ENCODE data around the gene PDSS1.

PDSS1 gene

GRCh38 chr10:26711324-26711723, 13.8 kb downstream of the PDSS1 start:
- TF ChIP-seq, protein P1, sequence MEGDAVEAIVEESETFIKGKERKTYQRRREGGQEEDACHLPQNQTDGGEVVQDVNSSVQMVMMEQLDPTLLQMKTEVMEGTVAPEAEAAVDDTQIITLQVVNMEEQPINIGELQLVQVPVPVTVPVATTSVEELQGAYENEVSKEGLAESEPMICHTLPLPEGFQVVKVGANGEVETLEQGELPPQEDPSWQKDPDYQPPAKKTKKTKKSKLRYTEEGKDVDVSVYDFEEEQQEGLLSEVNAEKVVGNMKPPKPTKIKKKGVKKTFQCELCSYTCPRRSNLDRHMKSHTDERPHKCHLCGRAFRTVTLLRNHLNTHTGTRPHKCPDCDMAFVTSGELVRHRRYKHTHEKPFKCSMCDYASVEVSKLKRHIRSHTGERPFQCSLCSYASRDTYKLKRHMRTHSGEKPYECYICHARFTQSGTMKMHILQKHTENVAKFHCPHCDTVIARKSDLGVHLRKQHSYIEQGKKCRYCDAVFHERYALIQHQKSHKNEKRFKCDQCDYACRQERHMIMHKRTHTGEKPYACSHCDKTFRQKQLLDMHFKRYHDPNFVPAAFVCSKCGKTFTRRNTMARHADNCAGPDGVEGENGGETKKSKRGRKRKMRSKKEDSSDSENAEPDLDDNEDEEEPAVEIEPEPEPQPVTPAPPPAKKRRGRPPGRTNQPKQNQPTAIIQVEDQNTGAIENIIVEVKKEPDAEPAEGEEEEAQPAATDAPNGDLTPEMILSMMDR (conservative IDR thresholded peaks at IDR 0.05; ENCODE audit: control insufficient read depth, insufficient read depth, low read depth, low read length): no peak
- no peak overlapping the region for H3K4me3 ChIP-seq (ENCODE audit: control insufficient read depth, low read depth, low read length)
- DNase-seq (ENCODE audit: low read depth): no peak

DNA sequence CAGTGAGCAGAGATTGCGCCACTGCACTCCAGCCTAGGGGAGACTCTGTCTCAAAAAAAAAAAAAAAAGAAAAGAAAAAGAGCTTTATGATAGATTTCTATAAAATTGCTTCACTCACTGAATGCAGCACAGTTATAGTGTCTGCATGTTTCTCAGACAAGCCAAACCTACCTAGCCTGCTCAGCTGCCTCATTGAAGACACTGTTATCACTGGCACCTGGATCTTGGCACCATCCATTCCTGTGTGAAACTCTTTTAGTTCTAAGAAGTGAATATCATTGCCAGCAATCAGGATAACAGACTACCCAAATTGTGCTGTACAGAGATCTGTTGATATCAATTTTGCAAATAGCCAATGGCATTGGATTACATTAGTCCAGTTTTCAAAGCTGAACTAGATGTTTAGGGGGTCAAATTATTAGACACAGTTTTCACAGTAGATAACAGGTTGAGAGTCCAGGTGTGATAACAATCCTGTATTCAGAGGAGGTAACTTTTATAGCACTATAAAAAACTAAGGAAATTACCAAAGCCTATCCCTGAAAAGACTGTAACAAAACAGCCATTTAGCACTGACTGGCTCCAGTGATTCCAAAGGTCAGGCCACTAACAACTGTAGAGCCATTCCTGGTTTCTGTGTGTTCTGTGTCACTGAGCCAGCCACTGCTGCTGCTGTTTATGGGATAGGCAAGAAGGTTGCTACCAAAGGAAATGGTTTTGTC, 17.1 kb downstream of the PDSS1 start:
- TF ChIP-seq, protein P1 (conservative IDR thresholded peaks at IDR 0.05; ENCODE audit: control insufficient read depth, insufficient read depth, low read depth, low read length): no peak
- H3K4me3 ChIP-seq (ENCODE audit: control insufficient read depth, low read depth, low read length): no peak overlapping the region
- DNase-seq (ENCODE audit: low read depth): no peak

GRCh38 chr10:26715137-26715487, 17.6 kb downstream of the PDSS1 start:
- DNase-seq (ENCODE audit: low read depth): no peak
- TF ChIP-seq, protein P1 (conservative IDR thresholded peaks at IDR 0.05; ENCODE audit: control insufficient read depth, insufficient read depth, low read depth, low read length): no peak
- H3K4me3 ChIP-seq (ENCODE audit: control insufficient read depth, low read depth, low read length): no peak overlapping the region

- TF ChIP-seq, protein P1 (conservative IDR thresholded peaks at IDR 0.05; ENCODE audit: control insufficient read depth, insufficient read depth, low read depth, low read length): no peak
- DNase-seq (ENCODE audit: low read depth): no peak
- no peak overlapping the region for H3K4me3 ChIP-seq (ENCODE audit: control insufficient read depth, low read depth, low read length)
These were observed 20.0 kb downstream of the PDSS1 start for GRCh38 chr10:26717476-26717875.

GRCh38 chr10:26721561-26721960, 24.1 kb downstream of the PDSS1 start:
- TF ChIP-seq, protein P1 (conservative IDR thresholded peaks at IDR 0.05; ENCODE audit: control insufficient read depth, insufficient read depth, low read depth, low read length): no peak
- DNase-seq (ENCODE audit: low read depth): no peak
- no peak overlapping the region for H3K4me3 ChIP-seq (ENCODE audit: control insufficient read depth, low read depth, low read length)

DNA sequence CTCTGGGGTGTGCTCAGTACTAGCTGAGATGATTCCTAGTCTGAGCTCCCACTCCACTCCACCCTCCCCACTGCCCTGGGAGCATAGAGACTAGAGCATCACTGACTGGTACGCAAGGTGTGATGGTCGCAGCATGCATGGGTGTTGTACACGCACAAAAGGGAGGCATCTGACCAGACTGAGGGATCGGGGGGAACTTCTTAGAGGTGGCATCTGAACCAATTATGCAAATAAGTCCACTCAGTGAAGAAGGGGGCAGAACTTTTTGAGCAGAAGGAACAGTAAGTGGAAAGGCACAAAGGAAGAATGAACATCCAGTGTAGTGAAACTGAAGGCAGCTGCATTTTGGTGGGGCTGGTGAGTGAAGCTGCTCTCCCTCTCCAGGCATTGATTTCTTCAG, 25.5 kb downstream of the PDSS1 start:
- no peak overlapping the region for H3K4me3 ChIP-seq (ENCODE audit: control insufficient read depth, low read depth, low read length)
- no peak for DNase-seq (ENCODE audit: low read depth)

More for the DNA sequence above, 25.5 kb downstream of the PDSS1 start:
- TF ChIP-seq, protein P1 (conservative IDR thresholded peaks at IDR 0.05; ENCODE audit: control insufficient read depth, insufficient read depth, low read depth, low read length): no peak

All from fibroblast of mammary gland (primary cell).